Upper lobe of left lung (tissue), 6 donors: ENCODE results near the gene NYNRIN. TPM values are rescaled to one million over a fixed set of nuclear protein-coding genes. Genes with fewer than 3 reads are reported as not detected.

Experiments
- ATAC-seq, 2 donors: fragments of 200-7000 bp; cut with Tn5 transposase; one replicate each; pipeline ENCODE4 v1.9.1; 2022; ENCODE audit warnings: mild to moderate bottlenecking in 2 of 2, moderate library complexity in 2 of 2; ENCODE audit not compliant: low FRiP score in 2 of 2
- DNase-seq, 2 donors: peaks; one replicate each; pipeline ENCODE4 v3.0.0-alpha.2; 2019 to 2020
- H3K27ac ChIP-seq, 4 donors: fragments of 200-600 bp; sonication (generic); one replicate each; pipeline ENCODE4 v1.5.1; 2016 to 2019
- H3K27me3 ChIP-seq, 4 donors: fragments of 200-600 bp; sonication (generic); one replicate each; pipeline ENCODE4 v1.5.1; 2017 to 2019
- H3K36me3 ChIP-seq, 4 donors: fragments of 200-600 bp; sonication (generic); one replicate each; pipeline ENCODE4 v1.5.1; 2016 to 2019
- H3K4me1 ChIP-seq, 4 donors: fragments of 200-600 bp; sonication (generic); one replicate each; pipeline ENCODE4 v1.5.1; 2018 to 2019
- H3K4me3 ChIP-seq, 4 donors: fragments of 200-600 bp; sonication (generic); one replicate each; pipeline ENCODE4 v1.5.1; 2017 to 2019; ENCODE audit warnings: mild to moderate bottlenecking in 2 of 4, moderate library complexity in 1 of 4
- H3K9me3 ChIP-seq, 4 donors: fragments of 200-600 bp; sonication (generic); one replicate each; pipeline ENCODE4 v1.5.1; 2018 to 2019
- EP300 ChIP-seq, 4 donors: sonication (generic); formaldehyde crosslinking; IDR thresholded peaks; one replicate each; pipeline ENCODE4 v1.5.1; 2017; ENCODE audit warnings: antibody characterized with exemption in 4 of 4, control low read depth in 2 of 4
- POLR2A ChIP-seq, 4 donors: fragments of 450-650 bp; IDR thresholded peaks; one replicate each; pipeline ENCODE4 v1.5.1; 2016 to 2017; ENCODE audit warnings: antibody characterized with exemption in 4 of 4, mild to moderate bottlenecking in 2 of 4
- POLR2AphosphoS5 ChIP-seq, 2 donors: sonication (generic); formaldehyde crosslinking; IDR thresholded peaks; one replicate each; pipeline ENCODE4 v1.5.1; 2017; ENCODE audit warnings: antibody characterized with exemption in 2 of 2
- WGBS, 2 donors: methylation state at CpG; one replicate each; pipeline ENCODE4 v1.1.5; 2017 to 2018; 5-methylcytosine and 5-hydroxymethylcytosine counted together
- total RNA-seq, 6 donors: library from RNA; depleted of rRNA in 4 of 6; stranded (reverse); fragments of >200 nt in 4 of 6; gene quantifications; one replicate each; pipeline versions ENCODE4 v1.1.0 to v1.2.1, GENCODE V29; 2016 to 2021
- TF ChIP-seq, protein P1 (sequence below), 6 experiments: fragments of 450-650 bp in 4 of 6; fragments of 200-600 bp in 2 of 6; sonication (generic) in 2 of 6; IDR thresholded peaks; one replicate each; pipeline ENCODE4 v1.5.1; 2016 to 2019; ENCODE audit warnings: antibody characterized with exemption in 6 of 6
- donor health status: DM: no; HTN: no; CAD: no; lungs with moderate emphysema.
- donor health status: DM: no; HTN: yes; CAD: no; lungs with severe emphysema.

NYNRIN gene
- total RNA-seq, 6 donors from 2014 or later, result 5.5 to 18.7 (median 14.4) TPM

DNA sequence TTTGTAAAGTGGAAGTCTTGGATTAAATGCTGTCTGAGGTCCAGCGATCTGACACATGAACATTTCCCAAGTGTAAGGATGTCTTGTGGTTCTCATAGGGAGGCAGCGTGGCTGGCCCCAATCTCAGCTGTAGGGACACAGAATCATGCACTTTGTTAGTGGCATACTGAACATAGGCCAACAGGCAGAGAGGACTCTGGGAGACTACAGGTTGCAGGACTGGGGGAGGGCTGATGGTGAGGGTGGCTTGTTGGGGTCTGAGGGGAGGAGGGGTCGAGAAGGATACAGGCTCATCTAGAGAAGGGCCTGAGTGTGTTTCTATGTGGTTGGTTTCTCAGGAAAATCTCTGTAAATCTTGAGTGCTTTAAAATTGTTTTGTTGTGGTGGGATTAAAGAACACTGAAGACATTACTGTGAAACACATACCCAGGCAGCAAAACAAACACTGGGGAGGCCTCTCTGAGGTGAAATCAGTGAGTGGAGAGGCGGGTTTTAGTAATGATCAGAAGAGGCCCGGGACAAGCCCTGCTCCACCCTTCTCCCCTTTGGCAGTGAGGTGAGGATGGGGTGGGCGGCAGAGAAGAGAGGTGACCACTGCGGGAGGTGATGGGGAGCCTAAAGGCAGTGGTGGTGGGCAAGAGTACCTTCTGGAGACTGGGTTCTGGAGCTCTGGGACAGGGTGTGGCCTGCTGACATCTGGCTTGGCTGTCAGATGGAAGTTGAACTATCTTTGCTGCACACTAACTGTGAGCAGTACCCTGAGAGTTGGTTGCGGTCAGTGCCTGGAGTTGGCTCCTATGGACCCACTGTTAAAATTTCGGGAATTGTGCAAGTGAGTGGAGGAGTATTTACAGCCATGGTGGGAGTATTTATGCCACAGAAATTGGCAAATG, 3.3 kb downstream of the NYNRIN start:
- ATAC-seq (peak in 1 of 2 donors; percentile 17), DNase-seq (peak in 1 of 2 donors; percentile 12)
- H3K27ac ChIP-seq, result peak overlapping the region in 2 of 4 donors; percentile 40 to 88
- H3K4me3 ChIP-seq, result no peak overlapping the region
- 58 to 69% methylated on average over 9 of the region's 9 CpGs for WGBS, 2 donors
- peaks cover 33 to 59% (median 42%) of the 10 kb centered on the region in 4 donors for H3K4me1 ChIP-seq
- H3K36me3 ChIP-seq, result no peaks in the 10 kb centered on the region
- TF ChIP-seq POLR2A (IDR thresholded peaks at IDR 0.05), result no peak
- TF ChIP-seq POLR2AphosphoS5 (IDR thresholded peaks at IDR 0.05), result no peak
- no peak for TF ChIP-seq EP300 (IDR thresholded peaks at IDR 0.05)
- TF ChIP-seq, protein P1, sequence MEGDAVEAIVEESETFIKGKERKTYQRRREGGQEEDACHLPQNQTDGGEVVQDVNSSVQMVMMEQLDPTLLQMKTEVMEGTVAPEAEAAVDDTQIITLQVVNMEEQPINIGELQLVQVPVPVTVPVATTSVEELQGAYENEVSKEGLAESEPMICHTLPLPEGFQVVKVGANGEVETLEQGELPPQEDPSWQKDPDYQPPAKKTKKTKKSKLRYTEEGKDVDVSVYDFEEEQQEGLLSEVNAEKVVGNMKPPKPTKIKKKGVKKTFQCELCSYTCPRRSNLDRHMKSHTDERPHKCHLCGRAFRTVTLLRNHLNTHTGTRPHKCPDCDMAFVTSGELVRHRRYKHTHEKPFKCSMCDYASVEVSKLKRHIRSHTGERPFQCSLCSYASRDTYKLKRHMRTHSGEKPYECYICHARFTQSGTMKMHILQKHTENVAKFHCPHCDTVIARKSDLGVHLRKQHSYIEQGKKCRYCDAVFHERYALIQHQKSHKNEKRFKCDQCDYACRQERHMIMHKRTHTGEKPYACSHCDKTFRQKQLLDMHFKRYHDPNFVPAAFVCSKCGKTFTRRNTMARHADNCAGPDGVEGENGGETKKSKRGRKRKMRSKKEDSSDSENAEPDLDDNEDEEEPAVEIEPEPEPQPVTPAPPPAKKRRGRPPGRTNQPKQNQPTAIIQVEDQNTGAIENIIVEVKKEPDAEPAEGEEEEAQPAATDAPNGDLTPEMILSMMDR (IDR thresholded peaks at IDR 0.05), result no peak
- H3K9me3 ChIP-seq, result no peaks in the 10 kb centered on the region
- H3K27me3 ChIP-seq, result no peaks in the 10 kb centered on the region

DNA sequence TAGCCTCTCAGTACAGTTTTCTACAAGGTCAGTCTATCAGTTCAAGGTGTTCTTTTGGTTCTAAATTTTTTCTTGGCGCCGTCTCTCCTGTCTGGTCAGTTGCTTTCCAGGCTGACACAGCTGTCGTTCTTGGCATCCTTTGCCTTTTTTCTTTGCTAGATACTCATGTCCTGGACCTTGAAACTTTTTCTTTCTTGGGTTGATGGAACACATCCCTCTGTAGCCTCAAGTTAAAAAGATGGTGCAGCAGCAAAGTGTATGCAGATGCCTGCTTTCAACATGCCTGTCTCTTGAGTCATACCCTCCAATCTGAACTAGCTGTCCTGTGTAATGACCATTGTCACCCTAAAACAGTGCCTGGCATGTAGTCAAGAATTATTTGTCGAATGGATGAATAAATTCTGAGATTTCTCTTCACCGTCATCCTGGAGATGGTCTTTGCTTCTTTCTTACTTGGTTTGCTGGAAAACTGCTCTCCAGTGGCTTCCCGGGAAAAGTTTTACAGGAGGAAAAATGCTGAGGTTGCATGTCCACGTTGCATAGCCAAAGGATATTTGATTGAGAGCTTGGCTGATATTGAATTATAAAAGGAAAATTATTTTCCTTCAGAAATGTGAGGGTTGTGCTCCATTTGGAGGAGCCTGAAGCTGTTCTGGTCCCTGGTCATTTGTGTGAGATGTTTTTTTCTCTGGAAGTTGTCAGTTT, 4.6 kb downstream of the NYNRIN start:
- DNase-seq (peak in 1 of 2 donors; percentile 9), ATAC-seq (peak in 1 of 2 donors; percentile 1)
- H3K4me1 ChIP-seq, result peaks cover 26 to 48% (median 35%) of the 10 kb centered on the region in 4 donors
- H3K9me3 ChIP-seq, result no peaks in the 10 kb centered on the region
- TF ChIP-seq, protein P1 (IDR thresholded peaks at IDR 0.05), result no peak
- TF ChIP-seq EP300 (IDR thresholded peaks at IDR 0.05) (no peak), POLR2A (IDR thresholded peaks at IDR 0.05) (no peak), POLR2AphosphoS5 (IDR thresholded peaks at IDR 0.05) (no peak)
- no peaks in the 10 kb centered on the region for H3K27me3 ChIP-seq
- no peak overlapping the region for H3K4me3 ChIP-seq
- peaks cover 0 to 8% (median under 1%) of the 10 kb centered on the region in 4 donors for H3K36me3 ChIP-seq
- WGBS, 2 donors, result 61 to 65% methylated on average over 7 of the region's 7 CpGs
- H3K27ac ChIP-seq, result peak overlapping the region in 2 of 4 donors; percentile 8 to 38

DNA sequence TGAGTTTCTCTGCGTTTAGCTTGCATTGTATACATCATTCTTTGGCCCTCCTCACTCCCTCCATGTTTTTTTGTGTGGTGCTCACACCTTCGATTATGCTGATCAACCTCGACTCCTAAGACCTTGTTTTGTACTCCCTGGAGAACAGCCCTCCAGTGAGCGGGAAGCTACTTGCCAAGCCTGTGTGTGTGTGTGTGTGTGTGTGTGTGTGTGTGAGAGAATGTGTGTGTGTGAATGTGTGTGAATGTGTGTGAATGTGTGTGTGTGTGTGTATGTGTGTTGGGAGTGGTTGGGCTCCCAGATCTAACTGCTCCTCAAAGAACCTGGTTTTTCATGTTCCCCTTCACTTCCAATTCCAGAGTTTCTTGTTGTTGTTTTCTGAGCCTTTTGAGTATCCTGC, 6.0 kb downstream of the NYNRIN start:
- Histone ChIP-seq H3K27me3 (no peaks in the 10 kb centered on the region), H3K4me1 (peaks cover 17 to 34% (median 27%) of the 10 kb centered on the region in 4 donors), H3K36me3 (peaks cover 0 to 21% (median 5%) of the 10 kb centered on the region in 4 donors), H3K27ac (no peak overlapping the region), H3K4me3 (no peak overlapping the region), H3K9me3 (no peaks in the 10 kb centered on the region)
- 61 to 71% methylated on average over 4 of the region's 4 CpGs for WGBS, 2 donors
- ATAC-seq, result no peak
- DNase-seq, result no peak
- TF ChIP-seq POLR2A (IDR thresholded peaks at IDR 0.05) (no peak), EP300 (IDR thresholded peaks at IDR 0.05) (no peak), POLR2AphosphoS5 (IDR thresholded peaks at IDR 0.05) (no peak)
- TF ChIP-seq, protein P1 (IDR thresholded peaks at IDR 0.05), result no peak

DNA sequence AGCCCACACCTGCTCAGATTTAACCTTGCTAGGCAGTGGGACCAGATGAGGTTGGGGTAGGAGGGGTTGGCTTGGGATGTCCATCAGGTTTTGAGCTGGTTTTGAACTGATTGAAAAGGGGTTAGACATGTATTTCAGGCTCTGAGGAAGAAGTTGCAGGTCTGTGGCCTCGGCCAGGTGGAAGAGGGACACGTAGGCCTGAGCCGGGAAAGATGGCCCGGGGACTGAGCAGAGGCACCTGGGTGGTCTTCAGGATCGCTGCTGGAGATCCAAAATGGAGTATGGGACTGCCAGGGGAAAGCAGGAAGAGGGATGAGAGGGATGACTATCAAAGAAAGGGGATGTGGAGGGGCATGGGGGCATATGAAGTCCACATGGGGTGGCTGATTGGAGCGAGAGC, 7.6 kb downstream of the NYNRIN start:
- DNase-seq (no peak), ATAC-seq (no peak)
- WGBS, 2 donors, result 92 to 93% methylated on average over 6 of the region's 6 CpGs
- H3K4me3 ChIP-seq, result no peak overlapping the region
- no peak overlapping the region for H3K27ac ChIP-seq
- TF ChIP-seq POLR2A (IDR thresholded peaks at IDR 0.05), result no peak
- TF ChIP-seq, protein P1 (IDR thresholded peaks at IDR 0.05), result no peak
- no peak for TF ChIP-seq EP300 (IDR thresholded peaks at IDR 0.05)
- no peak for TF ChIP-seq POLR2AphosphoS5 (IDR thresholded peaks at IDR 0.05)
- H3K4me1 ChIP-seq, result peaks cover 4 to 21% (median 15%) of the 10 kb centered on the region in 4 donors
- no peaks in the 10 kb centered on the region for H3K27me3 ChIP-seq
- no peaks in the 10 kb centered on the region for H3K9me3 ChIP-seq
- H3K36me3 ChIP-seq, result peaks cover 0 to 33% (median 9%) of the 10 kb centered on the region in 4 donors
